ENCODE results near the gene FAM171A2. TPM values are rescaled to one million over a fixed set of nuclear protein-coding genes. Genes with fewer than 3 reads are reported as not detected.

FAM171A2 gene
- total and polyA plus RNA-seq, 10 of the 15 experiments (the other 5 are each of a cell fraction or from before 2014, with no cell fraction given): 0.08 to 1.7 (median 0.27) TPM; not detected in 2

GRCh38 chr17:44345454-44346026, 18.1 kb downstream of the FAM171A2 start (continued):
- TF ChIP-seq PRDM15 (CRISPR knock-in tag; IDR thresholded peaks at IDR 0.05) (no peak), E4F1 (IDR thresholded peaks at IDR 0.05; ENCODE audit: borderline replicate concordance, partially characterized antibody) (no peak), SIN3A (IDR thresholded peaks at IDR 0.05; ENCODE audit: low read depth, low read length) (0 out of 2 replicates have a peak, but pooled peaks have one; percentile 19), KLF5 (IDR thresholded peaks at IDR 0.05; ENCODE audit: partially characterized antibody) (no peak), IKZF2 (IDR thresholded peaks at IDR 0.05) (peak; percentile 74 to 77), SP1 (IDR thresholded peaks at IDR 0.05; ENCODE audit: low read depth, low read length) (no peak), MAX (IDR thresholded peaks at IDR 0.05; ENCODE audit: low read depth, low read length) (no peak), EED (IDR thresholded peaks at IDR 0.05; ENCODE audit: low read depth) (peak; percentile 70), USF1 (IDR thresholded peaks at IDR 0.05; ENCODE audit: borderline replicate concordance, extremely low read length, insufficient read depth, low read depth, low read length) (no peak), IKZF1 (conservative IDR thresholded peaks at IDR 0.05) (peak; percentile 88), PBX3 (IDR thresholded peaks at IDR 0.05; ENCODE audit: insufficient replicate concordance, low read depth, low read length) (no peak), MXI1 (IDR thresholded peaks at IDR 0.05; ENCODE audit: low read depth, low read length) (0 out of 2 replicates have a peak, but pooled peaks have one; percentile 20), SRF (IDR thresholded peaks at IDR 0.05; ENCODE audit: low read depth in 2 of 2, low read length in 2 of 2) (peak in 1 of 2 experiments; percentile 68; a peak in 1 of 4 replicates), ELK1 (IDR thresholded peaks at IDR 0.05; ENCODE audit: low read depth, low read length) (no peak), CTCF (IDR thresholded peaks at IDR 0.05 in 2 of 3, conservative IDR thresholded peaks at IDR 0.05 in 1 of 3; ENCODE audit: control insufficient read depth in 2 of 3, extremely low read depth in 1 of 3, insufficient read depth in 1 of 3, low read depth in 3 of 3, low read length in 3 of 3) (peak; percentile 68 to 79 (median 78)), RELA (IDR thresholded peaks at IDR 0.05; ENCODE audit: borderline replicate concordance, partially characterized antibody) (peak; percentile 34)
